Gastrocnemius medialis (tissue), 4 donors: ENCODE results near the gene LGALS7B. TPM values are rescaled to one million over a fixed set of nuclear protein-coding genes. Genes with fewer than 3 reads are reported as not detected.
"Not testable (repeated sequence)": the region's sequence is repeated elsewhere in the genome, so short reads cannot be mapped to it uniquely, and the experiment has no call there.

Experiments used
- ATAC-seq, 2 donors: fragments of 150-250 bp; one replicate each; pipeline ENCODE4 v1.9.1; 2016
- DNase-seq, 2 donors: peaks; one replicate each; pipeline ENCODE4 v3.0.0-alpha.2; 2019
- H3K27ac ChIP-seq, 4 donors: fragments of 200-600 bp; sonication (generic); 1 replicate in 1 of 4; 2 replicates in 3 of 4; pipeline ENCODE4 v1.5.1; 2016 to 2018; ENCODE audit warnings: mild to moderate bottlenecking in 2 of 4, moderate library complexity in 1 of 4
- H3K27me3 ChIP-seq, 3 donors: fragments of 200-600 bp; sonication (generic) in 2 of 3; 1 replicate in 1 of 3; 2 replicates in 2 of 3; pipeline versions ENCODE4 v1.5.1 to v1.6.0; 2016 to 2019; ENCODE audit warnings: mild to moderate bottlenecking in 1 of 3, moderate library complexity in 1 of 3
- H3K36me3 ChIP-seq, 2 donors: fragments of 200-600 bp; sonication (generic) in 1 of 2; one replicate each; pipeline ENCODE4 v1.5.1; 2017 to 2018
- H3K4me1 ChIP-seq, 2 donors: fragments of 200-600 bp; sonication (generic) in 1 of 2; one replicate each; pipeline ENCODE4 v1.5.1; 2016 to 2017; ENCODE audit warnings: mild to moderate bottlenecking in 2 of 2
- H3K4me3 ChIP-seq, 4 donors: fragments of 200-600 bp; sonication (generic) in 3 of 4; 1 replicate in 1 of 4; 2 replicates in 3 of 4; pipeline ENCODE4 v1.5.1; 2016 to 2019; ENCODE audit warnings: mild to moderate bottlenecking in 2 of 4
- H3K9me3 ChIP-seq, 3 donors: fragments of 200-600 bp; sonication (generic) in 2 of 3; 1 replicate in 1 of 3; 2 replicates in 2 of 3; pipeline ENCODE4 v1.5.1; 2016 to 2019
- POLR2A ChIP-seq, 2 donors: fragments of 450-650 bp; IDR thresholded peaks; one replicate each; pipeline ENCODE4 v1.6.1; 2017; ENCODE audit warnings: antibody characterized with exemption in 2 of 2, mild to moderate bottlenecking in 2 of 2, moderate library complexity in 2 of 2
- in situ Hi-C, 4 donors: fragments of 200-750 bp; cut with MboI; loops; one replicate each; pipeline versions ENCODE4 v1.15.0 to v1.8.0; 2017; ENCODE audit warnings: low sequenced_read_pairs in 4 of 4
- intact Hi-C: fragments of 100-400 bp; cut with DNase I; formaldehyde crosslinking; loops from one replicate; pipeline ENCODE4 v1.15.1; 2023; ENCODE audit warnings: low total_unique reads
- total RNA-seq, 4 donors: library from RNA; depleted of rRNA; stranded (reverse); fragments of >200 nt; gene quantifications; one replicate each; pipeline versions ENCODE4 v1.1.0 to v1.2.3, GENCODE V29; 2016
- TF ChIP-seq, protein P1 (sequence below), 5 experiments: fragments of 450-650 bp in 3 of 5; fragments of 200-600 bp in 2 of 5; sonication (generic) in 2 of 5; IDR thresholded peaks in 4 of 5; conservative IDR thresholded peaks in 1 of 5; 1 replicate in 4 of 5; 2 replicates in 1 of 5; pipeline ENCODE4 v1.5.1; 2016 to 2019; ENCODE audit warnings: antibody characterized with exemption in 5 of 5, mild to moderate bottlenecking in 3 of 5, moderate library complexity in 3 of 5

LGALS7B gene
- total RNA-seq, 4 donors from 2014 or later = not detected

DNA sequence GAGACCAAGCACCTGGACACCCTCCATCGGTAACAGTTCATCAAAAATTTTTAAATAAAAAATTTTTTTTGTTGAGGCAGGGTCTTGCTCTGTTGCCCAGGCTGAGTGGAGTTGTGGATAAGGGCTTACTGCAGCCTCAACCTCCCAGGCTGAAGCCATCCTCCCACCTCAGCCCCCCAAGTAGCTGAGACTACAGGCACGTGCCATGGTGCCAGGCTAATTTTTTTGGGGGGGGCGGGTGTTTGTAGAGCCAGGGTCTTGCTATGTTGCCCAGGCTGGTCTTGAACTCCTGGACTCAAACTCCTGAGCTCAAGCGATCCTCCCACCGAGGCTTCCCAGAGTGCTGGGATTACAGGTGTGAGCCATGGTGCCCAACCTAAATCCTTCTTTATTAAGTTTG, 4.7 kb downstream of the LGALS7B start:
- ATAC-seq (no peak), DNase-seq (no peak)
- TF ChIP-seq, protein P1, sequence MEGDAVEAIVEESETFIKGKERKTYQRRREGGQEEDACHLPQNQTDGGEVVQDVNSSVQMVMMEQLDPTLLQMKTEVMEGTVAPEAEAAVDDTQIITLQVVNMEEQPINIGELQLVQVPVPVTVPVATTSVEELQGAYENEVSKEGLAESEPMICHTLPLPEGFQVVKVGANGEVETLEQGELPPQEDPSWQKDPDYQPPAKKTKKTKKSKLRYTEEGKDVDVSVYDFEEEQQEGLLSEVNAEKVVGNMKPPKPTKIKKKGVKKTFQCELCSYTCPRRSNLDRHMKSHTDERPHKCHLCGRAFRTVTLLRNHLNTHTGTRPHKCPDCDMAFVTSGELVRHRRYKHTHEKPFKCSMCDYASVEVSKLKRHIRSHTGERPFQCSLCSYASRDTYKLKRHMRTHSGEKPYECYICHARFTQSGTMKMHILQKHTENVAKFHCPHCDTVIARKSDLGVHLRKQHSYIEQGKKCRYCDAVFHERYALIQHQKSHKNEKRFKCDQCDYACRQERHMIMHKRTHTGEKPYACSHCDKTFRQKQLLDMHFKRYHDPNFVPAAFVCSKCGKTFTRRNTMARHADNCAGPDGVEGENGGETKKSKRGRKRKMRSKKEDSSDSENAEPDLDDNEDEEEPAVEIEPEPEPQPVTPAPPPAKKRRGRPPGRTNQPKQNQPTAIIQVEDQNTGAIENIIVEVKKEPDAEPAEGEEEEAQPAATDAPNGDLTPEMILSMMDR (IDR thresholded peaks at IDR 0.05 in 4 of 5, conservative IDR thresholded peaks at IDR 0.05 in 1 of 5) = no peak
- no peaks in the 10 kb centered on the region for H3K4me1 ChIP-seq
- intact Hi-C loops (no loop called here), in situ Hi-C loops (no loop called here)
- H3K36me3 ChIP-seq = no peaks in the 10 kb centered on the region
- H3K9me3 ChIP-seq = no peaks in the 10 kb centered on the region
- no peak overlapping the region for H3K27ac ChIP-seq
- H3K27me3 ChIP-seq = peaks cover 0 to 5% (median 4%) of the 10 kb centered on the region in 3 donors
- no peak overlapping the region for H3K4me3 ChIP-seq

DNA sequence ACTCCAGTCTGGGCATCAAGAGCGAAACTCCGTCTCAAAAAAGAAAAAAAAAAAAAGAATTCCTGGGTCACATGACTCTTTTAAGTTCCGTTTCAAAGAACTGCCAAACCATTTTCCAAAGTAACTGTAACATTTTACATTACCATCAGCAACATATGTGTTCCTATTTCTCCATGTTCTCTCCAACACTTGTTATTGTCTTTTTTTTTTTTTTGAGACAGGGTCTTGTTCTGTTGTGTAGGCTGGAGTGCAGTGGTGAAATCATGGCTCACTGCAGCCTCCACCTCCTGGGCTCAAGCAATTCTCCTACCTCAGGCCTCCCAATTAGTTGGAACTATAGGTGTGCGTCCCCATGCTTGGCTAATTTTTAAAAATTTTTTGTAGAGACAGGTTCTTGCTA, 6.5 kb downstream of the LGALS7B start:
- Histone ChIP-seq H3K27ac (no peak overlapping the region), H3K4me1 (no peaks in the 10 kb centered on the region), H3K4me3 (no peak overlapping the region), H3K27me3 (peaks cover 0 to 5% (median 4%) of the 10 kb centered on the region in 3 donors), H3K36me3 (no peaks in the 10 kb centered on the region), H3K9me3 (no peaks in the 10 kb centered on the region)
- no peak for DNase-seq
- intact Hi-C loops = no loop called here
- no peak for TF ChIP-seq POLR2A (IDR thresholded peaks at IDR 0.05)
- TF ChIP-seq, protein P1 (IDR thresholded peaks at IDR 0.05 in 4 of 5, conservative IDR thresholded peaks at IDR 0.05 in 1 of 5) = no peak
- in situ Hi-C loops = no loop called here
- no peak for ATAC-seq

DNA sequence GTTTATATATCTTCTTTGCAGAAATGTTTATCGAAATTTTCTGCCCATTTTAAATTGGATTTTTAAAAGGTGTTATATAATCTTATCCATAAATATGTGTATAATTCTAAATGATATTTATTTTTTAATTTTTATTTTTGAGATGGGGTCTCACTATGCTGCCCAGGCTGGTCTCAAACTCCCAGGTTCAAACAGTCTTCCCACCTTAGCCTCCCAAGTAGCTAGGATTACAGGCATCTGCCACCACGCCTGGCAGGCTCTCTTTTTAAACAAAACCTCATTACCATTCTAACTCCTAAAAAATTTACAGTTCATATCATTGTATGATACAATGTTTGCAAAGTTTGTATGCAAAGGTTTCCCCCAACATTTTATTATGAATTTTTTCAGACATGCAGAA, 7.2 kb downstream of the LGALS7B start:
- Histone ChIP-seq H3K4me1 (no peaks in the 10 kb centered on the region), H3K27ac (no peak overlapping the region), H3K36me3 (no peaks in the 10 kb centered on the region), H3K27me3 (peaks cover 0 to 5% (median 4%) of the 10 kb centered on the region in 3 donors), H3K4me3 (no peak overlapping the region), H3K9me3 (no peaks in the 10 kb centered on the region)
- TF ChIP-seq, protein P1 (IDR thresholded peaks at IDR 0.05 in 4 of 5, conservative IDR thresholded peaks at IDR 0.05 in 1 of 5) = no peak
- TF ChIP-seq POLR2A (IDR thresholded peaks at IDR 0.05) = no peak
- no peak for DNase-seq
- in situ Hi-C loops (no loop called here), intact Hi-C loops (no loop called here)
- ATAC-seq = no peak

DNA sequence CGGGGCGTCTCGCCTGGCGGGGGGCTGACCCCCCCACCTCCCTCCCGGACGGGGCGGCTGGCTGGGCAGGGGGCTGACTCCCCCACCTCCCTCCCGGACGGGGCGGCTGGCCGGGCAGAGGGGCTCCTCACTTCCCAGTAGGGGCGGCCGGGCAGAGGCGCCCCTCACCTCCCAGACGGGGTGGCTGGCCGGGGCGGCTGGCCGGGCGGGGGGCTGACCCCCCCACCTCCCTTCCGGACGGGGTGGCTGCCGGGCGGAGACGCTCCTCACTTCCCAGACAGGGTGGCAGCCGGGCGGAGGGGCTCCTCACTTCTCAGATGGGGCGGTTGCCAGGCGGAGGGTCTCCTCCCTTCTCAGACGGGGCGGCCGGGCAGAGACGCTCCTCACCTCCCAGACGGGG, 8.8 kb downstream of the LGALS7B start:
- H3K9me3 ChIP-seq, ATAC-seq, H3K27me3 ChIP-seq, H3K27ac ChIP-seq, DNase-seq, intact Hi-C loops, H3K4me3 ChIP-seq, H3K4me1 ChIP-seq, in situ Hi-C loops, H3K36me3 ChIP-seq: not testable (repeated sequence)

DNA sequence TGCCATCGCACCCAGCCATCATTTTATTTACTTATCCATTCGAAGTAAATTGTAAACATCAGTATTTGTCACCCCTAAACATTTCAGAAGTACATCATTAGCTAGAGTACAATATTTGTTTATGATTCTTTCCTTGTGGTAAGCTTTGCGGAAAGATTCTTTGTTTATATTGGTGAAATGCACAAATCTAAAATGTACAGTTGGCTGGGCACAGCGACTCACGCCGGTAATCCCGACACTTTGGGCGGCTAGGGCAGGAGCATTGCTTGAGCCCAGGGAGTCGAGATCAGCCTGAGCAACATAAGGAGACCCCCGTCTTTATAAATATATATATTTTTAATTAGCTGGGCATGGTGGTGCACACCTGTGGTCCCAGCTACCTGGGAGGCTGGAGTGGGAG, 10.1 kb downstream of the LGALS7B start:
- TF ChIP-seq POLR2A (IDR thresholded peaks at IDR 0.05) = no peak
- TF ChIP-seq, protein P1 (IDR thresholded peaks at IDR 0.05 in 4 of 5, conservative IDR thresholded peaks at IDR 0.05 in 1 of 5) = no peak
- Histone ChIP-seq H3K9me3 (no peaks in the 10 kb centered on the region), H3K36me3 (no peaks in the 10 kb centered on the region), H3K4me1 (no peaks in the 10 kb centered on the region), H3K27ac (no peak overlapping the region), H3K4me3 (no peak overlapping the region), H3K27me3 (no peaks in the 10 kb centered on the region)
- in situ Hi-C loops = no loop called here
- no peak for DNase-seq
- no peak for ATAC-seq
- intact Hi-C loops = no loop called here
